Measurements from ENCODE around the gene LRBA.

Gene LRBA

GRCh38 chr4:150332961-150333360 lies 682.1 kb downstream of the LRBA start:
- no peak for TF ChIP-seq CTCF (conservative IDR thresholded peaks at IDR 0.05; ENCODE audit: low read depth, low read length)
- DNase-seq (ENCODE audit: low read depth) = no peak
- no peak overlapping the region for H3K4me3 ChIP-seq (ENCODE audit: low read length)

- DNase-seq (ENCODE audit: low read depth) = no peak
- no peak for TF ChIP-seq CTCF (conservative IDR thresholded peaks at IDR 0.05; ENCODE audit: low read depth, low read length)
- no peak overlapping the region for H3K4me3 ChIP-seq (ENCODE audit: low read length)
These were observed 683.0 kb downstream of the LRBA start for GRCh38 chr4:150332086-150332485.

GRCh38 chr4:150329373-150329772 lies 685.7 kb downstream of the LRBA start:
- H3K4me3 ChIP-seq (ENCODE audit: low read length) = no peak overlapping the region
- DNase-seq (ENCODE audit: low read depth) = no peak
- no peak for TF ChIP-seq CTCF (conservative IDR thresholded peaks at IDR 0.05; ENCODE audit: low read depth, low read length)

- H3K4me3 ChIP-seq (ENCODE audit: low read length) = no peak overlapping the region
- no peak for TF ChIP-seq CTCF (conservative IDR thresholded peaks at IDR 0.05; ENCODE audit: low read depth, low read length)
- no peak for DNase-seq (ENCODE audit: low read depth)
These were observed 686.6 kb downstream of the LRBA start for GRCh38 chr4:150328496-150328895.

GRCh38 chr4:150327262-150327780 lies 687.8 kb downstream of the LRBA start:
- H3K4me3 ChIP-seq (ENCODE audit: low read length) = no peak overlapping the region
- TF ChIP-seq CTCF (conservative IDR thresholded peaks at IDR 0.05; ENCODE audit: low read depth, low read length) = no peak
- DNase-seq (ENCODE audit: low read depth) = no peak

- DNase-seq (ENCODE audit: low read depth) = no peak
- H3K4me3 ChIP-seq (ENCODE audit: low read length) = no peak overlapping the region
These were observed 689.2 kb downstream of the LRBA start for GRCh38 chr4:150325872-150326271.

More at GRCh38 chr4:150325872-150326271, 689.2 kb downstream of the LRBA start:
- TF ChIP-seq CTCF (conservative IDR thresholded peaks at IDR 0.05; ENCODE audit: low read depth, low read length) = no peak
